GM21576 (cell line): ENCODE results near the gene RANBP3.

Experiments
- ATAC-seq: cut with Tn5 transposase; IDR thresholded peaks from one replicate; pipeline ENCODE4 v1.9.1; 2021; ENCODE audit warnings: mild to moderate bottlenecking, moderate library complexity; ENCODE audit not compliant: unreplicated experiment

RANBP3 gene

DNA sequence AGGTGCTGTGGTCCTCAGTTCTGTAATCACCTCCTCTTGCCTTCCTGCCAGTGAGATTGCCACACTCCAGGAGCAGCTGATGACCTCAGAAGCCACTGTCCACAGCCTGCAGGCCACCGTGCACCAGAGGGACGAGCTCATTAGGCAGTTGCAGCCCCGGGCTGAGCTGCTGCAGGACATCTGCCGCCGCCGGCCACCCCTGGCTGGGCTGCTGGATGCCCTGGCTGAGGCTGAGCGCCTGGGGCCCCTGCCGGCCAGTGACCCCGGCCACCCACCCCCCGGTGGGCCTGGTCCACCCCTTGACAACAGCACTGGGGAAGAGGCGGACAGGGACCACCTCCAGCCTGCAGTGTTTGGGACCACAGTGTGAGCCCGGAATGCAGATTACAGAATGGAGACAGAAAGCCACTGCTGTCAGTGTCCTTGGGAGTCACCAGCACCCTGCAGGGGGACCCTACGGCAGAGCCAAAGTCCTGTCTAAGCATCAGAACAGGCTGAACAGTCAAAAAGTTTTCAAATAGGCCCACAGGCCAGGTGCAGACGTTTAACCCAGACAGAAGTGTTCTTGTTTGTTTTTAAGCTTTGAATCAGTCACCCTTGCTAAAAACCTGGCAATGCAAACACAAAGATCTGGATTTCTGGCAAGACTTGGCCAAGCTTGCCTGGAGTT, 69.0 kb downstream of the RANBP3 start:
- no peak for ATAC-seq

DNA sequence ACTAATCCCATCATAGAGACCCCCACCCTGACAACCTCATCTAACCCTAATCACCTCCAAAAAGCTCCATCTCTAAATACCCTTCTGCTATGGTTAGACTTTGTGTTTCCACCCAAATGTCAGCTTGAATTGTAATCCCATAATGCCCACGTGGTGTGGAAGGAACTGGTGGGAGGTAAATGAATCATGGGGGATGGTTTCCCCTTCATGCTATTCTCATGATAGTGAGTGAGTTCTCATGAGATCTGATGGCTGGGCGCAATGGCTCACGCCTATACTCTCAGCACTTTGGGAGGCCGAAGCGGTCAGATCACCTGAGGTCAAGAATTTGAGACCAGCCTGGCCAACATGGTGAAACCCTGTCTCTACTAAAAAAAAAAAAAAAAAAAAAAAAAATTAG, 70.7 kb downstream of the RANBP3 start:
- no peak for ATAC-seq

DNA sequence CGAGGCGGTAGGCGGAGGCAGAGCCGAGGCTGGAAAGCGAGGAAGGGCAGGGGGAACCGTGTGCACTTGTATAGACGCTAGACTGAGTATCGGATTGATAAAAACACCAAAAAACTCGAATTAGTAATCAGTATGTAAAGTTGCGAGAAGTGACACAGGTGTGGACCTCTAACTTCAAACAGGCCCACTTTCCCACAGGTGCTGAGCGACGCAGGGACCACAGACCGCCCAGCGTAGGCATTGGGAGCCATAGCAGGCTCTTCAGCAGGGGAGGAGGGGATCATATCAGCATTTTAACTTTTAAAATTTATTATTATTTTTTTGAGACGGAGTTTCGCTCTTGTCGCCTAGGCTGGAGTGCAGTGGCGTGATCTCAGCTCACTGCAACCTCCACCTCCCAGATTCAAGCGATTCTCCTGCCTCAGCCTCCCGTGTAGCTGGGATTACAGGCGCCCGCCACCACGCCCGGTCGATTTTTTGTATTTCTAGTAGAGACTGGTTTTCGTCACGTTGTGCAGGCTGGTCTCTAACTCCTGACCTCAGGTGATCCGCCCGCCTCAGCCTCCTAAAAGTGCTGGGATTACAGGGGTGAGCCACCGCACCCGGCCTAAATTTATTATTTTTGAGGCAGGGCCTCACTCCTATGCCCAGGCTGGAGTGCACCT, 72.7 kb downstream of the RANBP3 start:
- no peak for ATAC-seq

DNA sequence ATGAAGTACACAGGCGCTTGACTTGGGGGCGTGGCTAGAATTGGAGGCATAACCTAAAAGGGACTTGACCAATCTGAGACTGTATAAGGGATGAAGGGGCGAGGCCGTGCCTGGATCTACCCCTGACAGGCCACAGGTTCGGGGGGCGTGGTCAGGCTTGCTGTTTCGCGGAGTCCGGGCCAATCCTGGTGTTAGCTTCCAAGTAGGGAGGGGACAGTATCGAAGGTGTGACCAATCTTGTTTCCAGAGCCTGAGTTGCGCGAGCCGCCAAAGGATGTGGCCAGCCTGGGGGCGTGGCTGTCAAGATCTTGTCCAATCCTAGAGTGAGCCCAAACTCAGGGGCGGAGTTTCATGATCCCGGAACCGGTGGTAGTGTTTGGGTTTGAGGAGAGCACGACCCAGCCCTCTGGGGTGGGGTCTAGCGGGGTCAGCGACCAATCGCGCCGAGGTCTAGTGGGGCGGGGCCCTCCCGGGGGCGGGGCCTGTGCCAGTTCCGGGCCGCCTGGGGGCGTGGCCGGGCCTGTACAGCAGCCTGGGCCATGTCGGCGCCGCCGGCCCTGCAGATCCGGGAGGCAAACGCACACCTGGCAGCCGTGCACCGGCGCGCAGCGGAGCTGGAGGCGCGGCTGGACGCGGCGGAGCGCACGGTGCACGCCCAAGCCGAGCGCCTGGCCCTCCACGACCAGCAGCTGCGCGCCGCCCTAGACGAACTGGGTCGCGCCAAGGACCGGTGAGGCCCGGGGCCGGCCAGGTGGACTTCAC, 73.4 kb downstream of the RANBP3 start, which contains the start of gene VMAC:
Gene VMAC, plus strand, starts transcription at position 521 of the 762 bp plus-strand sequence. Its CDS starts 19 bp downstream, at position 540.
- peak; percentile 82 for ATAC-seq

DNA sequence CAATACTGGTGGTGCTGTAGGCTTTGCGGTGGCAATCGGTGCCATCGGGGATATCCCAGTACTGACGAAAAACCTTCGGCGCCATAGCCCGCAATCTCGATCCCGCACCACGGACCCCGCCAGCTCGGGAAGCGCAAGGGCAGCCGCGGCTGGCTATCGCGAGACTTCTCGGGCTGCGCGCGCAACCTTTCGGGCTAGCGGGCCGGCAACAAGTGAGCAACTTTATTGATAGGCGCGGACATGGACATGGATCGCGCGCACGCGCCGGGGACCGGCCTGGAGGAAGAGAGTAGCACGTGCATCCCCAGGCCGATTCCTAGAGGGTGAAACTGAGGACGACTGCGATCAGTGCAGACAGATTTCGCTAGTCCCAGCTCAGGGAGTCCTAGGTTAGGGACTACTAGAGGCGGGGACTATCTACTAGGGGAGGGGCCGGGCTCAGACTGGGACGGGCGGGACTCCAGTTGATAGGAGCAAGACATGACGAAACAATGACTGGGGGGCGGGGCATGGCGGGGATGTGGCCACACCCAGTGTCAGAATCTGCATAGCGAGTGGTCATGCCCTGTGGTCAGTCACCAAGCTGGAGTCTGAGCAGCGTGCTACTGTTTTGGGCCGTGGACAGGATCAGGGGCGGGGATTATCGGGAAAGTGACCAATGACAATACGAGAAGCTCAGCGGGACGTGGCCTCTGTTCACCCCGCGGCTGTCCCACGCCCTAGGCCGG, 74.2 kb downstream of the RANBP3 start, which contains the start of gene NDUFA11:
Gene NDUFA11, minus strand, starts transcription at position 167 of the 728 bp plus-strand sequence. Its CDS starts 82 bp downstream, at position 85.
- peak; percentile 23 for ATAC-seq

DNA sequence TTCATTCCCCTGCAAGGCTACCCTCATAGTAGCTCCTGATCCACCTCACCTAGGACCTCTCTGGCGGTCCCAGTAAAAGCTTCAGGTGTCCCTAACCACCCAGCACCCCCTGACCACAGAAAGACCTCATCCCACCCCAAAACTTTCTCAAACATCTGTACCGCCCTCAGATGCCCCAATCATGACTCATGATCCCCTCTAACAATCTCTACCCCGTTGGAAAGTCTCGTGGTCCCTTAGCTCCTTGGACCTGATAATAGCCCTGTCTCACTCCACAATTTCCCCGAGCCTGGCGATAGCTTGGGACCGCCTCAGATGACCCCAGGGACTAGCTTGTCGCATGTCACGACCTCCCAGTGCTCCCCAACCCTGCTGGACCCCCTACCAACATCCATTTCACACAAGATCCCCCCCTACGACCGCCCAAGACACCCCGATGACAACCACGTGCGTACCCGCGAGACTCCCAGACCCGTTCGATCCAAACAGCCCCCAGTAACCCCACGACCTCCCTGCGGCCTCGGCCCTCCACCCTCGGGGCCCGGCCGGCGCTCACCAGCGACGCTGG, 74.8 kb downstream of the RANBP3 start:
- no peak for ATAC-seq

DNA sequence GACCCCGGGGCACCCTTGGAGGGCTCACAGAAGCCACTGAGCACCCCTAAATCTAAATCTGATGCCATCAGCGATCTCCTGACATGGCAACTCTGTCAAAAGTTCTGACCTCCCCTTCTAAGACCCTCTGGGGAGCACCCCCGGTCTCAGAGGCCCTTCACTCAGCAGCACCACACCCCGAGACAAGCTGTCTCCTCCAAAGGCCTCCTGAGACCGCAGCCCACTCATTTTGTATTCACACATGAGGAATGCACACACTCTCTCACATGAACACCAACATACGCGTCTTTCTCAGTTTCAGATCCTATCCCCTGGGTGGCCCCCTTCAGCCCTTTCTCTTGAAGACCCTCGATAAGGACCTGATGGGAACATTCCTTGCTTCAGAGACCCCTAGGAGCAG, 77.0 kb downstream of the RANBP3 start:
- ATAC-seq: no peak

DNA sequence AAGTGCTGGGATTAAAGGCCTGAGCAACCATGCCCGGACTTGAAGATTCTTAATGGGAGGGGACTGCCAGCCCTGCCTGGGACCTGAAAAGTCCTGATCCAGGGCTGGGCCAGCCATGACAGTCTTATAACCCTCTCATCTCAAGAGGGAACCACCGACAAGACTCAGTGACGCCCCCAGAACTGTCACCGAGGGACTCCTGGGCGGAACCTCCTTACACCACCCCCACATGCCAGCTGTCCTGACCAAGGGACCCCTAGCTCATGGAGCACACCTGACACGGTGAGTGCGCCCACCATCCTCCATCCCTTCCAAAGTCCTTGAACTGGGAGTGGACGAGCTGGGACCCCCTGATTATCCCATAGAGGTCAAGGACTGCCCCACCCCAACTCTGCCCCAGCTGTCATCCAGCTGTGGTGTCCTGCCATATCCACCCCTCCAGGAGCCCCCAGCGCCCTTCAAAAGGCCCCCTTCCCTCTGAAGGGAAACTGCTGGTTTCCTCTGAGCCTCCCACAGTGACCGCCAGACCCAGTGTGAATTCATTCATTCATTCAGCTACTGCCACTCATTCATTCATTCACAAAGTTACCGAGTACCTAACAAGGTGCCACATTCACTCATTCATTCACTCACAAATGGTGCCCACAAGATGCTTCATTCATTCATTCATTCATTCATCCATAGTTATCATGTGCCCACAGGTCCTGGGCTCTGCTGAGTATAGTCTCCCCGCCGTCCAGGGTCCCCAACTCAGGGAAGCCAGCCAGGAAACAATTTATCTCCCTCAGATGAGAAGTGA, 78.0 kb downstream of the RANBP3 start:
- no peak for ATAC-seq

DNA sequence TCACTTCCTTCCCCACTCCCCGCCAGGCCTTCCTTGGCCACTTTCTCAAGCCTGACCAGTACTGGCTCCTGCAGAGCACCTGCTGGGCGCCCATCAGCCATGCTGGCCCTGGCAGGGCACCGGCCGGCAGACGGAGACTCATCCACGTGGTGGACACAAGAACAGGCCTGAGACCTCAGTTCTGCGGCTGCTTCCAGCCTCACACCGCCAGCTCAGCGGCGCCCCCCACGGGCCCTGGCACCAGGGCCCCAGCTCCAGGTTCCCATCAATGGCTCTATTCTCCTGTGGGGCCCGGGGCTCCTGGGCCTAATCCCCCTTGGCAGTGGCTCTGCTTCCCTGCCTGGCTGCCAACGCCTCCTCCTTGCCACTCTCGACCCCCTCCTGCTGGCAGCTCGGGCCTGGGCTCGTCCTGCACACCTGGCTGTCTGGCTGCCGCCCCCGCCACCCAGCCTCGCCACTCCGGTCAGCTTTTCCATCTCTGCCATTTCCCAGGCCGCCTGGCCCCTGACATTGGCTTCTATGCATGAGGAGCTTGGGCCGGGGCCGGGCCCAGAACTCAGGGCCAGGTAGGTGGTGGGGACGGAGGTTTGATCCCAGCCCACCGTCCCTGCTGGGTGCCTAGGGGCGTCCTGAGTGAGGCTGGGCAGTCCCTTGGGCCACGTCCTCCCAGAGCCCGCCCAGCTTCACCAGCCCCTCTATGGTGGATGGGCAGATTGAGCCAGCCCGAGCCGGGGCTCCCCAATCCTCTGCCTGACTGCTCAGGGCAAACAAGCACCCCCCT, 80.6 kb downstream of the RANBP3 start:
- ATAC-seq: no peak

DNA sequence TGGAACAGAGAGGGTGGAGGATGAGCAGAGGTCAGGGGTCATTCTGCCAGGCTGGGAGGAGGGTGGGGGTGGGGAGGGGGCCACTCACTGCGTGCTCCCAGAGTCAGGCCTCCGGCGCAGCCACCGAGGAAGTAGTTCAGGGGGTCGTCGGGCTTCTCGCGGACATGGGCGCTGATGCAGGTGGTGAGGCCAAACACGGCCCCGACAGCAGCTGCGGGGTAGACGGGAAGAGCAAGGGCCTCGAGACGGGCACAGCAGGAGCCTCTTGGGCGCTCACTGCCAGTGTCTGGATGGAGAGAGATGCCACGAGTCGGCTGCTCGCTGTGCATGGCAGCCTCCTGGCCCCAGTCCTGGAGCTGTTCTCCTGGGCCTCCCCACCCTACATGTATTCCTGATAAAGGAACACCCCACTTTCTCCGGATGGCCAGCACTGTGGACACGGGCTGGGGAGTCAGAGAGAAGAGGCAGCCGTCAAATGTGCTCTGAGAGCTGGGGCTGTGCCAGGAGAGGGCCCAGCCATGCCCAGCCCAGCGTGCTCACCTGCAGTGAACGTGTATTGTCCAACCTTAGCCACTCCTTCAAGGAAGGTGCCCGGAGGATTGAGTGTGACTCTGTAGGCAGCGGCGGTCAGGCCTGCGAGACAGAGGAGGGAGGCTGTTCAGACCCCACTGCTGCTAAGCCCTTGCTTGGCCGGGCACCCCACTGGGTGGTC, 81.4 kb downstream of the RANBP3 start:
- ATAC-seq: no peak

DNA sequence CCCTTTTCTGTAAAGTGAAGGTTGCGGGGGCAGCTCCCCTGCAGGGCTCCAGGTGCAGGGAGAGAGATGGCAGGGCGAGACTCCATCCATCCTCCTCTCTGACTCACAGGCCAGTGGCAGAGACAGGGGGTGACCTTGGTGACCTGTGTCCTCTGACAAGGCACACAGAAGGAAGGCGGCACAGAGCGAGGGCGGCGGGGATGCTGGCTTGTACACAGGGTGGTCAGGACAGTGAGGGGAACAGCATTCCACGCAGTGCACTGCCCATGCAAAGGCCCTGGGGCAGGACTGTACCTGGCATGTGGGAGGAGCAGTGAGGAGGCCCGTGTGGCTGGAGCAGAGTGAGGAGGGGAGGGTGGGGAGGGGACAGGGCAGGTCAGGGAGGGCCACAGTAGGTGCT, 82.0 kb downstream of the RANBP3 start:
- ATAC-seq: no peak

DNA sequence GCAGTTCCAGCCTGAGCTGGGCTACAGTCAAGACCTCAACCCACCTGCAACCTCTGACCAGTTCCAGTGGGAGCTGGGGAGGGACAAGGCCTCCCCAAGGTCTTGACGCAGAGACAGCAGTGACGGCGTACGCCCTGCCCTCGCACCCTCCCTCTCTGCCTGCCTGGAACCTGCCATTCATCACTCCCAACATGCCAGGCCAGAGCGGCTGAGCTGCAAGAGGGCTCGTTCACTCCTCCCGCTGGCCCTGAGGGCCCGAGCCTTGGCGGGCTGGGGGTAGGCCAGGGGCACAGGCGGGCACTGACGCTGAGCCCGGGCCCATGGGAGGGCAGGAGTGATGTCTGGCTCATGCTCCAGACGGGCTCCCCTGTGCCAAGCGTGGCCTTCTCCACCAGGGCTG, 82.5 kb downstream of the RANBP3 start:
- ATAC-seq: no peak

DNA sequence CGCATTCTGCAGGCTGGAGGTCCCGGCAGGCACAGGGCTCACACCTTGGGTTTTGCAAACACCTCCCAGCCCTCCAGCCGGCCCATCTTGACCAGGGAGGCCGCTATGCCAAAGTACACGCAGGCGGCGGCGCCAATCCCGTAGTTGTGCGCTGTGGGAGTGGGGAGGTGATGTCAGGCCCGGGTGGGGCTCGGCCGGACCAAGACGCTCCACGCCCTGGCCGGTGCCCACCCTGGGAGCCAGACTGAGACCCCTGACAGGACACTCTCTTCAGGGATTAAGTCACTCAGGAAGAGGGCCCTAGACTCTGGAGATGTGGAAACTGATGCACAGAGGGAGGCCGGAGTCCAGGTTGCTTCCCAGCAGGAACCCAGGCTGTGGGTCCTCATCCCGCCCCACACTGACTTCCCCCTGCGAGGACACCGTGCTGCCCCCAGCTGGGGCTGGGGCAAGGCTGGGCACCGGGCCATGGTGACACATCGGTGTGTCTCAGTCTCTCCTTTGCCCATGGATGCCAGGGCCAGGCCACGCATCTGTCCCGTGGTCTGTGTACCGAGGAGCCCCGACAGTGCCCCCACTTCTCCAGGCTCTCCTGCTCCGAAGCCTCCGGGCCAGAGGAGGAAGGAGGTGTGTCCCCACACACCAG, 83.1 kb downstream of the RANBP3 start:
- no peak for ATAC-seq

DNA sequence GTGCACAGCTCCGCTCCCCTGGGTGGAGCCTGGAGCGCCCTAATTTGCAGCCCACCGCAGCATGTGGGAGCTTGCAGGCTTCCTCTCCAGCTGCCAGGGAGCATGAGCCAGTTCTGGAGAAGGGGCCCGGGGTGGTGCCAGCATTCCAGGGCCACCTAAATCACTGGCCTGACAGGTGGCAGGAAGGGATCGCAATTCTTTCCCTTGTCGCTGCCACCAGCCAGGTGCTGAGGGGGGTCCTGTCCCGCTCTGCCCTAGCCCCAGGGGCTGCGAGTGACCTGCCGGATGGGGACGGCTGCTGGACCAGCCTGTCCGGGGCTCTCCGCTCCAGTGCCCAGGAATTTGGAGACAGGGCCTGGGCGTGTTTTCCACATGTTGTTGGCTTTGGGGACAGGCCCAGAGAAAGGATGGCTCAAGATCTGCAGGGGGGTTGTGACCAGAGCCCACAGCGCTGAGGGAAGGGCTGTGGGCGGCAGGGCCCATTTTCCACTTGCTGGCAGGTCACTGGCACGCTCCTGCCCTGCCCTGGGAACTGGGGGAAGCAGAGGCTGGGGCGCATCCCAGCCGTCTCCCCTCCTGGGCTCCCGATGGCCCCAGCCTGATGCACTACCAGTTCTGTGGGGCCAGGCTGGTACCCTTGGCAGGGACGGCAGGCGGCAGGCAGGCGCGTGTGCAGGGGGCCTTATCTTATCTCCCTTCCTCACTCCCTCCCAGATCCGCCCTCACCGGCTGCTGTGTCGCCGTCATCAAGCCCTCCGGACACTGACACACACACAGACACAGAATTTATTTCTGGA, 83.8 kb downstream of the RANBP3 start:
- ATAC-seq: no peak

DNA sequence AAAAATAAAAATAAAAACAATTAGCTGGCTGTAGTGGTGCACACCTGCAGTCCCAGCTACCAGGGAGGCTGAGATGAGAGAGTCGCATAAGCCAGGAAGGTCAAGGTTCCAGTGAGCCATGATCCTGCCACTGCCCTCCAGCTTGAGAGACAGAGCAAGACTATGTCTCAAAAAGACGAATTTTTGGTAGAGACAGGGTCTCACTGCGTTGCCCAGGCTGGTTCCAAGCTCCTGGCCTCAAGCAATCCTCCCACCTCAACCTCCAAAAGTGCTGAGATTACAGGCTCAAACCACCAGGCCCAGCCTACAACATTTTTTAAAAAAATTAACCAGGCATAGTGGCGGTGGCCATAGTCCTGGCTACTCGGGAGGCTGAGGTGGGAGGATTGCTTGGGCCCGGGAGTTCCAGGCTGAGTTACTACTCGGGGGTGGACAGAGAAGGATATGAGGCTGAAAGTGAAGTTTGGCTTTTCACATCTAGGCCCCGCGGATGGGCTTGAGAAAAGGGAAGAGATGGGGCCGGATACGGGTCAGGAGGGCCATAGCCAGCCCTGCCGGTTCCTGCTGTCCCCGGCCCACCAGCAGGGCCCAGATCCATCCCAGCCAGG, 84.5 kb downstream of the RANBP3 start:
- ATAC-seq: no peak

DNA sequence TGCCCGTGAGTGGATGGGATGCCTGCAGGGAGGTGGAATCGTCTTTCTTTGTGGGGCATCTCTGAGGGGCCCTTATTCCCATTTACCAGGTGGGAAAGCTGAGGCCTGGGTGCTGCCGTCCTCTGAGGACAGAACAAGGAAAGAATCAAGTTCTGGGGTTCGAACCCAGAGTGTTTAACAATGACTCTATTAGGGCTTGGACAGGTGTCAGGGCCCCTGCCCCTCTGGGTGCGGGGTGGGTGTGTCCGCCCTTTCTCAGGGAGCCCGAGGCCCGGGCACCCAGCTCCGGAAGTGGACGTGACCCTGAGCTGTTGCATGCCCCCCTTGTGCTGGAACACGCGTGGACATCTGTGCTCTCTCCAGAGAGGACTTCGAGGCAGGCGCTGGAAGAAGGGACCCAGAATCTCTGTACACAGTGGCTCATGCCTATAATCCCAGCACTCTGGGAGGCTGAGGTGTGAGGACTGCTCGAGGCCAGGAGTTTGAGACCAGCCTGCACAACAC, 85.1 kb downstream of the RANBP3 start:
- ATAC-seq: no peak
